GM19452 (cell line): Measurements from ENCODE around the gene RPP30.
"Not testable (repeated sequence)": the region's sequence is repeated elsewhere in the genome, so short reads cannot be mapped to it uniquely, and the experiment has no call there.

Experiments used
- ATAC-seq: cut with Tn5 transposase; IDR thresholded peaks from one replicate; pipeline ENCODE4 v1.9.1; 2021; ENCODE audit not compliant: unreplicated experiment

The RPP30 gene

DNA sequence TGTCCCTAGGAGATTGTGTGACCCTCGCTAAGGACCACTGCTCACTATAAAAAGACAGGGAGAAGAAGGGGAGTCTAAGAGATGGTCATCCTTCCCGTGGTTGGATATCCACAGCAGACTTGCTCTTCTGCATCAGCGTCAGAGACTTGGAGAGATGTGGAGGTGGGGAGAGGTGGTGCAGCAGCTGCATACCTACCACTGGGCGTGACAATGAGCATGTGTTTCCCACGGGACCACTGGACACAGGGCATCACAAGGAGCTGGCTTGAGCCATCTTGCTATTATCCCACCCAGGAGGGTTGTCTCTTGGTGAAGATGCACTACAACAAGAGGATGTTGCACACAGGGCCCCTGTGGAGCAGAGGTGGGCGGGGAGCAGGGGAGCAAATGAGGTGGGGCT lies 67.9 kb downstream of the RPP30 start:
- ATAC-seq, result no peak

GRCh38 chr10:90942980-90943379 lies 71.2 kb downstream of the RPP30 start:
- ATAC-seq, result not testable (repeated sequence)

DNA sequence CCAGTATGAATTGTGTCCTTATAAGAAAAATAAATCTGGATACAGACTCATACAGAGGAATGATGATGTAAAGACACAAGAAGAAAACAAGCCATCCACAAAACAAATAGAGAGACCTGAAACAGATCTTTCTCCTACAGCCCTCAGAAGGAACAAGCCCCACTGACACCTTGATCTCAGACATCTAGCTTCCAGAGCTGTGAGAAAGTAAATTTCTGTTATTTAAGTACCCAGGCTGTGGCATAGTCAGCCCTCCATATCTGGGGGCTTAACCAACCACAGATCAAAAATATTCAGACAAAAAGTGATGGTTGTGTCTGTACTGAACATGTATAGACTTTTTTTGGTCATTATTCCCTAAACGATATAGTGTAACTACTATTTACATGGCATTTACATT lies 73.0 kb downstream of the RPP30 start:
- ATAC-seq, result no peak

DNA sequence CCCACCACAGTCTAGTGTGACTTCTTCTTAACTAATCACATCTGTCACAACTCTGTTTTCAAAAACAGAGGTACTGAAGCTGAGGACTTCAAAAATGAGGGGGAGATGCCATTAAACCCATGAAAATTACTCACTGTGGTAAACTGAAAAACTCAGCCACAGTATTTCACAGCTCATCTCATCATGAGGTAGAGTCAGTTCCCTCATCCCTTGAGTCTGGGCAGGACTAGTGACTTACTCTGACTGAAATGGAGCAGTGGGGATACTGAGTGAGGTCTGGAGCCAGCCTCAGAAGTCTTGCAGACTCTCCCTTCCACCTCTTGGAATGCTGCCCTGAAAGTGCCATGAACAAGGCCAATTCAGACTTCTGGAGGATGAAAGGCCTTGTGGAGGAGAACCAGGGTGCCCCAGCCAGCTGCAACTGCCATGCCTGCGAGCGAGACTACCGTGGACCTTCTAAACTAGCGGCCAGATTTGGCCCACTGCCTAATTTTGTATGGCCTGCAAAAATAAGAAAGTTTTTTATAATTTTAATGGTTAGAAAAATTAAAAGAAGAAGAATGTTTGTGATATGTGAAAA lies 73.8 kb downstream of the RPP30 start:
- no peak for ATAC-seq

- ATAC-seq, result no peak
Measured at GRCh38 chr10:90947030-90947960, 75.5 kb downstream of the RPP30 start.
